HFFc6 (cell line): ENCODE measurements around the gene MAN1C1. TPM values are rescaled to one million over a fixed set of nuclear protein-coding genes. Genes with fewer than 3 reads are reported as not detected.

Experiments
- DNase-seq: peaks from one replicate; pipeline ENCODE4 v3.0.0-alpha.2; 2018
- H3K27ac Mint-ChIP-seq: 2 replicates; pipeline ENCODE4 v1.8.0; 2020; ENCODE audit warnings: mild to moderate bottlenecking, mixed read lengths
- H3K27me3 Mint-ChIP-seq: 2 replicates; pipeline ENCODE4 v1.8.0; 2021; ENCODE audit warnings: mild to moderate bottlenecking, moderate library complexity, mixed read lengths; ENCODE audit not compliant: insufficient read depth
- H3K36me3 Mint-ChIP-seq: 2 replicates; pipeline ENCODE4 v1.8.0; 2021; ENCODE audit warnings: low read depth, mixed read lengths
- H3K4me1 Mint-ChIP-seq: 2 replicates; pipeline ENCODE4 v1.8.0; 2020; ENCODE audit warnings: low read depth, mixed read lengths
- H3K4me3 Mint-ChIP-seq: 2 replicates; pipeline ENCODE4 v1.8.0; 2020; ENCODE audit warnings: mild to moderate bottlenecking, moderate library complexity, mixed read lengths
- H3K9me3 Mint-ChIP-seq: 2 replicates; pipeline ENCODE4 v1.8.0; 2020; ENCODE audit warnings: mild to moderate bottlenecking, mixed read lengths
- CTCF ChIP-seq: fragments of 200-600 bp; sonication (generic); IDR thresholded peaks from 2 replicates; pipeline ENCODE4 v1.5.0; 2021; ENCODE audit warnings: antibody characterized with exemption, mild to moderate bottlenecking
- long read RNA-seq: library from polyadenylated mRNA; unstranded; transcript quantifications from one replicate; pipeline ENCODE4 v2.0.0, GENCODE V29; 2019
- total RNA-seq, 6 experiments: library from RNA; stranded (reverse); fragmentation: NEBNext Ultra II Directional; extraction: Animal tissue kit (Norgen Biotek cat#: 25700); gene quantifications; 2 replicates in 1 of 6; 3 replicates in 5 of 6; pipeline ENCODE4 v1.2.3, GENCODE V29; 2021

Gene MAN1C1
- total RNA-seq: under 1 TPM in 3 of 6 experiments, not detected in 3; 0.07 to 0.14 (median 0.08) TPM
- long read RNA-seq: 0 reads

- H3K36me3 Mint-ChIP-seq: no peaks in the 10 kb centered on the region
- peaks cover 12% of the 10 kb centered on the region; the same call in 1 of the 2 replicates for H3K4me1 Mint-ChIP-seq
- peak within 1 kb of the TSS; percentile 9; the same call in 1 of the 2 replicates for H3K4me3 Mint-ChIP-seq
- H3K27me3 Mint-ChIP-seq: peaks cover 64% of the 10 kb centered on the region
- peak; percentile 61 for TF ChIP-seq CTCF
- DNase-seq: peak; percentile 44
- no peak within 1 kb of the TSS for H3K27ac Mint-ChIP-seq
- no peaks in the 10 kb centered on the region for H3K9me3 Mint-ChIP-seq
Measured at GRCh38 chr1:25616095-25616986, at the start of gene MAN1C1. Gene MAN1C1 (plus strand): TSS chr1:25616791. CDS start chr1:25617798, 1,007 bp downstream.

- Mint-ChIP-seq H3K36me3 (no peaks in the 10 kb centered on the region), H3K27ac (peak overlapping the region; percentile 95), H3K4me1 (peaks cover 44% of the 10 kb centered on the region), H3K4me3 (peak overlapping the region; percentile 78), H3K9me3 (no peaks in the 10 kb centered on the region), H3K27me3 (peaks cover 2% of the 10 kb centered on the region; the same call in 1 of the 2 replicates)
- DNase-seq: no peak
- TF ChIP-seq CTCF: no peak
Measured at GRCh38 chr1:25567710-25568089, 48.9 kb upstream of the MAN1C1 start.

DNA sequence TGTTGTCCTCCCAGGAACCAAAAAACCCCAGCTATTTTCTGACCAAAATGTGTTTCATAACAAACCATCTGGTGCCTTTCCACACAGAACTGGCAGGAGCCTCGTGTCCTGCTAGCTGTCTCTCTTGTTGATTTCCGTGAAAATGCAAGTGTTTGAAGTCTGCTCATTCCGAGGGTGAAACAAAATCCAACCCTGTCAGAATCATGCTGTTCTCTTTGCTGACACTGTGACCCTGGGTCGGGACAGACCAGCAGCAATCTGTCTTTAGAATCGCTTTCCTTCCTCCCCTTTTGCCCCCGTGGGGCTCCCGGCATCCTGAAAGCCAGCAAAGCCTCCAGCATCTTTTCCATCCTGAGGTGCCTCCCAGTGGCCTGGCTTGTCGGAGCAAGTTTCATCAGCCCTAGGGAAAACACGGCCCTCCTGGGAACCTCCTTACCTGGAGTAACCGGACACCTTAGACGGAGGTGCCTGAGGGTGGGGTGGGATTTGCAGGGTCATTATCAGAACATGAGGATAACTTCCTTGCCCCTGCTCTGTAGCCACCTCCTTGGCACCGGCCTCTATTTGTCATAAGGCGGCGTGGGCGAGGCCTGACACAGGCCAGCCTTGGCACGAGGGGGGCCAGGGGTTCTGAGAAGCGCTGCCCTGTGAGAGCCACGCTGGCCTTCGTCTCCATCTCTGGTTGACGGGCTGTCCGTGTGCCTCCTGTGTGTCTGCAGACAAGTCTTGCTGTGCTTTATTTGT, 48.3 kb upstream of the MAN1C1 start:
- Mint-ChIP-seq H3K4me3 (peak overlapping the region; percentile 78), H3K27me3 (peaks cover 4% of the 10 kb centered on the region; the same call in 1 of the 2 replicates), H3K27ac (peak overlapping the region; percentile 95), H3K36me3 (no peaks in the 10 kb centered on the region), H3K4me1 (peaks cover 44% of the 10 kb centered on the region), H3K9me3 (no peaks in the 10 kb centered on the region)
- peak; percentile 28 for TF ChIP-seq CTCF
- peak; percentile 39 for DNase-seq

DNA sequence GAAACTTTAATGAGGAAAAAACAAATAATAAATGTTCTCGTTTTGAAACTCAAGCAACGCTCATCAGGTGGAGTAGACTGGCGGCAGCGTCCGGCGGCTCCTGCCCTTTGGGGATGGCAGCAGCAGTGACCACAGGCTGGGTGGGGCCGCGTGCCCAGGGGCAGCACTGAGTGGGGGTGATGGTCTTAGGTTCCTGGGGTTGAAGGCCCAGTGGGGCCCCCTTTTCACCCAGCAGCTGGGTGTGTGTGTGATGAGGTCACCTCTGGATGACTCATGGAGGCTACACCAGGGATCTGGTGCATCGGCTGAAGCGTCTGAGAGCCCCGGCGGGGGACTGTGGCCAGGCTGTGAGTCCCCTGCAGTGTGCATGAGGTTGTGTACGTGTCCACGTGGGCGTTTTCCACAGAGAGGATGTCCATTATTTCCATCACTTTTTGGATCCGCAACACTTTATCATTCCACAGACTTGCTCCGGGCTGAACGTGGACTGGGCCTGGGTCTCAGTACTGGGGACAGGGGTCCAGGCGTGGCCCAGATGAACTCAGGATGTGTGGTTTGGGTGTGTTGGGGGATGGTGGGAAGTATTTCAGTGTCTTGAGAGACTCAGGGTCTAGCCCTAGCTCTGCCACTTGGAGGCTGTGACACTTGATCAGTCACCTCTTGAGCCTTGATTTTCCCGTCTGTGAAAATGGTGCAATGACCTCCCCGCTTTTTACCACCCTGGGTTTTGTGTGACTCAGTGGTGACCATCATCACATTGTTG, 47.6 kb upstream of the MAN1C1 start:
- peaks cover 5% of the 10 kb centered on the region; the same call in 1 of the 2 replicates for H3K27me3 Mint-ChIP-seq
- peak overlapping the region; percentile 78 for H3K4me3 Mint-ChIP-seq
- no peaks in the 10 kb centered on the region for H3K9me3 Mint-ChIP-seq
- DNase-seq: peak; percentile 75
- TF ChIP-seq CTCF: no peak; the same call in 1 of the 2 replicates
- H3K4me1 Mint-ChIP-seq: peaks cover 44% of the 10 kb centered on the region
- peak overlapping the region; percentile 95 for H3K27ac Mint-ChIP-seq
- no peaks in the 10 kb centered on the region for H3K36me3 Mint-ChIP-seq
